Epithelial cell of prostate (primary cell): ENCODE data around the gene B3GNT5.

Experiments used
- DNase-seq: peaks from one replicate; pipeline ENCODE4 v3.0.0-alpha.2; 2011; ENCODE audit warnings: low read depth, low spot score
- H3K27ac ChIP-seq: fragments of 450-650 bp; 2 replicates; pipeline ENCODE4 v1.5.1; 2017; ENCODE audit warnings: mild to moderate bottlenecking

Gene B3GNT5

GRCh38 chr3:183285318-183285717 is 32.3 kb downstream of the B3GNT5 start:
- peak overlapping the region; percentile 79 for H3K27ac ChIP-seq
- DNase-seq: no peak

GRCh38 chr3:183285828-183286457 is 32.9 kb downstream of the B3GNT5 start:
- peak; percentile 98 for DNase-seq
- H3K27ac ChIP-seq: peak overlapping the region; percentile 79

- peak overlapping the region; percentile 79 for H3K27ac ChIP-seq
- no peak for DNase-seq
These were observed 34.4 kb downstream of the B3GNT5 start for GRCh38 chr3:183287301-183287971.

- peak overlapping the region; percentile 79 for H3K27ac ChIP-seq
These were observed 35.1 kb downstream of the B3GNT5 start for GRCh38 chr3:183288117-183288516.

GRCh38 chr3:183290216-183290615 is 37.2 kb downstream of the B3GNT5 start:
- DNase-seq: no peak
- H3K27ac ChIP-seq: no peak overlapping the region

More at GRCh38 chr3:183288117-183288516, 35.1 kb downstream of the B3GNT5 start:
- no peak for DNase-seq

- H3K27ac ChIP-seq: peak overlapping the region; percentile 62
- peak; percentile 86 for DNase-seq
These were observed 38.5 kb downstream of the B3GNT5 start for GRCh38 chr3:183291497-183292031.

- no peak overlapping the region for H3K27ac ChIP-seq
- DNase-seq: no peak
These were observed 40.9 kb downstream of the B3GNT5 start for GRCh38 chr3:183293966-183294365.

GRCh38 chr3:183295211-183295610 is 42.2 kb downstream of the B3GNT5 start:
- peak overlapping the region; percentile 87 for H3K27ac ChIP-seq
- DNase-seq: peak; percentile 91

- DNase-seq: no peak
These were observed 43.9 kb downstream of the B3GNT5 start for GRCh38 chr3:183296944-183297343.

GRCh38 chr3:183298701-183299153 is 45.7 kb downstream of the B3GNT5 start:
- H3K27ac ChIP-seq: no peak overlapping the region
- DNase-seq: no peak

More at GRCh38 chr3:183296944-183297343, 43.9 kb downstream of the B3GNT5 start:
- no peak overlapping the region for H3K27ac ChIP-seq

- H3K27ac ChIP-seq: no peak overlapping the region
These were observed 46.9 kb downstream of the B3GNT5 start for GRCh38 chr3:183299976-183300375.

GRCh38 chr3:183300996-183301562 is 48.0 kb downstream of the B3GNT5 start:
- no peak overlapping the region for H3K27ac ChIP-seq
- DNase-seq: no peak

More at GRCh38 chr3:183299976-183300375, 46.9 kb downstream of the B3GNT5 start:
- no peak for DNase-seq

- DNase-seq: no peak
- no peak overlapping the region for H3K27ac ChIP-seq
These were observed 49.0 kb downstream of the B3GNT5 start for GRCh38 chr3:183301937-183302580.

- no peak overlapping the region for H3K27ac ChIP-seq
- no peak for DNase-seq
These were observed 50.6 kb downstream of the B3GNT5 start for GRCh38 chr3:183303690-183304089.

GRCh38 chr3:183306798-183307671 is 54.0 kb downstream of the B3GNT5 start:
- no peak for DNase-seq
- H3K27ac ChIP-seq: peak overlapping the region; percentile 61

GRCh38 chr3:183307749-183308148 is 54.7 kb downstream of the B3GNT5 start:
- no peak for DNase-seq
- H3K27ac ChIP-seq: peak overlapping the region; percentile 61

- H3K27ac ChIP-seq: no peak overlapping the region
- no peak for DNase-seq
These were observed 55.7 kb downstream of the B3GNT5 start for GRCh38 chr3:183308751-183309150.

GRCh38 chr3:183309276-183309675 is 56.2 kb downstream of the B3GNT5 start:
- DNase-seq: no peak

GRCh38 chr3:183310936-183311335 is 57.9 kb downstream of the B3GNT5 start:
- no peak for DNase-seq
- H3K27ac ChIP-seq: no peak overlapping the region

More at GRCh38 chr3:183309276-183309675, 56.2 kb downstream of the B3GNT5 start:
- H3K27ac ChIP-seq: no peak overlapping the region

- DNase-seq: no peak
- H3K27ac ChIP-seq: no peak overlapping the region
These were observed 59.4 kb downstream of the B3GNT5 start for GRCh38 chr3:183312433-183312832.
